ENCODE measurements around the gene SLC15A1. TPM values are rescaled to one million over a fixed set of nuclear protein-coding genes. Genes with fewer than 3 reads are reported as not detected.
A peak's percentile ranks its signal among the peaks of the same experiment; 100 is the strongest.

The SLC15A1 gene
- total RNA-seq, 2 donors from 2014 or later: 7.8 to 12.2 TPM

- 87 to 88% methylated on average over 13 of the region's 13 CpGs for WGBS, 2 donors
- ATAC-seq: no peak
- TF ChIP-seq CTCF (IDR thresholded peaks at IDR 0.05) (no peak), POLR2A (IDR thresholded peaks at IDR 0.05) (no peak)
- Histone ChIP-seq H3K27me3 (no peaks in the 10 kb centered on the region), H3K4me3 (no peak overlapping the region), H3K9me3 (no peaks in the 10 kb centered on the region), H3K4me1 (peaks cover 9% of the 10 kb centered on the region), H3K36me3 (replicated peaks in 1 of 2; ENCODE audit: insufficient read depth in 1 of 2, low read depth in 2 of 2) (no peaks in the 10 kb centered on the region), H3K27ac (no peak overlapping the region)
- no peak for DNase-seq
- intact Hi-C loops (cut with DNase I): loop anchor here (10.0 kb wide), 2 partner anchors 167 to 823 kb away; no protein-coding TSS in a partner anchor
Measured at GRCh38 chr13:98677398-98677797, 75.1 kb downstream of the SLC15A1 start.

GRCh38 chr13:98676239-98676638 lies 76.2 kb downstream of the SLC15A1 start:
- DNase-seq (no peak), ATAC-seq (no peak)
- TF ChIP-seq CTCF (IDR thresholded peaks at IDR 0.05) (no peak), POLR2A (IDR thresholded peaks at IDR 0.05) (no peak)
- 86 to 91% methylated on average over 13 of the region's 13 CpGs for WGBS, 2 donors
- H3K36me3 ChIP-seq (replicated peaks in 1 of 2; ENCODE audit: insufficient read depth in 1 of 2, low read depth in 2 of 2): no peaks in the 10 kb centered on the region
- no peak overlapping the region for H3K4me3 ChIP-seq
- intact Hi-C loops (cut with DNase I): loop anchor here (10.0 kb wide), 2 partner anchors 169 to 821 kb away; no protein-coding TSS in a partner anchor
- H3K27ac ChIP-seq: no peak overlapping the region
- H3K4me1 ChIP-seq: peaks cover 9% of the 10 kb centered on the region
- no peaks in the 10 kb centered on the region for H3K27me3 ChIP-seq
- no peaks in the 10 kb centered on the region for H3K9me3 ChIP-seq

GRCh38 chr13:98675837-98676236 lies 76.6 kb downstream of the SLC15A1 start:
- intact Hi-C loops (cut with DNase I): loop anchor here (10.0 kb wide), 2 partner anchors 169 to 821 kb away; no protein-coding TSS in a partner anchor
- WGBS, 2 donors: 81 to 88% methylated on average over 16 of the region's 16 CpGs
- no peak overlapping the region for H3K4me3 ChIP-seq
- no peak for TF ChIP-seq POLR2A (IDR thresholded peaks at IDR 0.05)
- TF ChIP-seq CTCF (IDR thresholded peaks at IDR 0.05): no peak
- H3K27me3 ChIP-seq: no peaks in the 10 kb centered on the region
- no peak overlapping the region for H3K27ac ChIP-seq
- peaks cover 9% of the 10 kb centered on the region for H3K4me1 ChIP-seq
- H3K36me3 ChIP-seq (replicated peaks in 1 of 2; ENCODE audit: insufficient read depth in 1 of 2, low read depth in 2 of 2): no peaks in the 10 kb centered on the region
- ATAC-seq: no peak
- DNase-seq: no peak
- H3K9me3 ChIP-seq: no peaks in the 10 kb centered on the region

GRCh38 chr13:98675066-98675465 lies 77.4 kb downstream of the SLC15A1 start:
- H3K4me1 ChIP-seq: peaks cover 9% of the 10 kb centered on the region
- WGBS, 2 donors: 85 to 93% methylated on average over 11 of the region's 11 CpGs
- H3K36me3 ChIP-seq (replicated peaks in 1 of 2; ENCODE audit: insufficient read depth in 1 of 2, low read depth in 2 of 2): no peaks in the 10 kb centered on the region
- ATAC-seq: no peak
- H3K27ac ChIP-seq: no peak overlapping the region
- TF ChIP-seq CTCF (IDR thresholded peaks at IDR 0.05) (no peak), POLR2A (IDR thresholded peaks at IDR 0.05) (no peak)
- H3K9me3 ChIP-seq: no peaks in the 10 kb centered on the region
- no peak overlapping the region for H3K4me3 ChIP-seq
- intact Hi-C loops (cut with DNase I): loop anchor here (10.0 kb wide), 2 partner anchors 170 to 820 kb away; no protein-coding TSS in a partner anchor
- DNase-seq: no peak
- no peaks in the 10 kb centered on the region for H3K27me3 ChIP-seq

- TF ChIP-seq POLR2A (IDR thresholded peaks at IDR 0.05) (peak in 1 of 3 donors; percentile 18), CTCF (IDR thresholded peaks at IDR 0.05) (peak; percentile 75 to 90 (median 86))
- Histone ChIP-seq H3K4me3 (no peak overlapping the region), H3K9me3 (no peaks in the 10 kb centered on the region), H3K36me3 (replicated peaks in 1 of 2; ENCODE audit: insufficient read depth in 1 of 2, low read depth in 2 of 2) (no peaks in the 10 kb centered on the region), H3K27ac (no peak overlapping the region), H3K27me3 (no peaks in the 10 kb centered on the region), H3K4me1 (peaks cover 9% of the 10 kb centered on the region)
- DNase-seq: peak; percentile 73 to 80 (median 79)
- intact Hi-C loops (cut with DNase I): loop anchor here (10.0 kb wide), 2 partner anchors 172 to 818 kb away; no protein-coding TSS in a partner anchor
- ATAC-seq: peak; percentile 94
- 12 to 15% methylated on average over 11 of the region's 11 CpGs for WGBS, 2 donors
Measured at GRCh38 chr13:98672947-98673613, 79.4 kb downstream of the SLC15A1 start.
